Measurements from ENCODE around the gene CCNG2. TPM values are rescaled to one million over a fixed set of nuclear protein-coding genes. Genes with fewer than 3 reads are reported as not detected.

Gene CCNG2
- total RNA-seq, 1 experiment from 2014 or later = 10.6 TPM

GRCh38 chr4:77189412-77189811, 32.4 kb downstream of the CCNG2 start:
- peaks cover 3% of the 10 kb centered on the region; the same call in 1 of the 2 replicates for H3K27me3 ChIP-seq (ENCODE audit: insufficient read depth, low read length)
- H3K79me2 ChIP-seq (ENCODE audit: insufficient read depth, low read length) = no peaks in the 10 kb centered on the region
- no peak overlapping the region for H2AK5ac ChIP-seq (ENCODE audit: insufficient read length, low read length)
- H3K27ac Mint-ChIP-seq = no peak overlapping the region
- TF ChIP-seq, protein P1, sequence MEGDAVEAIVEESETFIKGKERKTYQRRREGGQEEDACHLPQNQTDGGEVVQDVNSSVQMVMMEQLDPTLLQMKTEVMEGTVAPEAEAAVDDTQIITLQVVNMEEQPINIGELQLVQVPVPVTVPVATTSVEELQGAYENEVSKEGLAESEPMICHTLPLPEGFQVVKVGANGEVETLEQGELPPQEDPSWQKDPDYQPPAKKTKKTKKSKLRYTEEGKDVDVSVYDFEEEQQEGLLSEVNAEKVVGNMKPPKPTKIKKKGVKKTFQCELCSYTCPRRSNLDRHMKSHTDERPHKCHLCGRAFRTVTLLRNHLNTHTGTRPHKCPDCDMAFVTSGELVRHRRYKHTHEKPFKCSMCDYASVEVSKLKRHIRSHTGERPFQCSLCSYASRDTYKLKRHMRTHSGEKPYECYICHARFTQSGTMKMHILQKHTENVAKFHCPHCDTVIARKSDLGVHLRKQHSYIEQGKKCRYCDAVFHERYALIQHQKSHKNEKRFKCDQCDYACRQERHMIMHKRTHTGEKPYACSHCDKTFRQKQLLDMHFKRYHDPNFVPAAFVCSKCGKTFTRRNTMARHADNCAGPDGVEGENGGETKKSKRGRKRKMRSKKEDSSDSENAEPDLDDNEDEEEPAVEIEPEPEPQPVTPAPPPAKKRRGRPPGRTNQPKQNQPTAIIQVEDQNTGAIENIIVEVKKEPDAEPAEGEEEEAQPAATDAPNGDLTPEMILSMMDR (conservative IDR thresholded peaks at IDR 0.05) = no peak
- no CpG with 5 or more reads among the region's 1 CpG for WGBS (ENCODE audit: extremely low coverage, insufficient read length, low lambda C conversion rate)
- no peak overlapping the region for H2BK20ac ChIP-seq (ENCODE audit: low read depth, low read length, poor library complexity, severe bottlenecking)
- no peak overlapping the region for H3K9ac ChIP-seq (ENCODE audit: extremely low read depth, insufficient read length, low read length)
- H3K56ac ChIP-seq (ENCODE audit: insufficient read length, low read depth, low read length) = no peak overlapping the region
- H3K27ac ChIP-seq (ENCODE audit: insufficient read length, low read depth, low read length) = no peak overlapping the region
- no peak overlapping the region for H3T11ph ChIP-seq (ENCODE audit: low read length)
- H3K18ac ChIP-seq (ENCODE audit: insufficient read length, low read depth, low read length) = no peak overlapping the region
- peaks cover 11 to 12% of the 10 kb centered on the region in 2 experiments for H3K4me1 Mint-ChIP-seq
- no peak overlapping the region for H4K8ac ChIP-seq (replicated peaks; ENCODE audit: insufficient read length, low read depth, low read length)
- H3K4me2 ChIP-seq (ENCODE audit: insufficient read depth, insufficient read length, low read length) = no peak overlapping the region
- H2BK12ac ChIP-seq (ENCODE audit: insufficient read length, low read depth, low read length) = no peak overlapping the region
- no peak overlapping the region for H2BK120ac ChIP-seq (ENCODE audit: low read depth, low read length, poor library complexity, severe bottlenecking)
- no peak overlapping the region for H2AFZ ChIP-seq (ENCODE audit: low read length)
- no peaks in the 10 kb centered on the region for H3K9me3 ChIP-seq (ENCODE audit: control insufficient read depth, low read depth, low read length)
- H3K9me3 Mint-ChIP-seq = no peaks in the 10 kb centered on the region
- no peak overlapping the region for H3K4me3 Mint-ChIP-seq
- no peaks in the 10 kb centered on the region for H3K4me1 ChIP-seq (ENCODE audit: insufficient read depth, low read length)
- H2BK5ac ChIP-seq (ENCODE audit: insufficient read length, low read length) = no peak overlapping the region
- H4K5ac ChIP-seq (ENCODE audit: insufficient read length, low read depth, low read length) = no peak overlapping the region
- no peaks in the 10 kb centered on the region for H3K36me3 Mint-ChIP-seq (ENCODE audit: insufficient read depth in 1 of 3, low read depth in 3 of 3)
- H3K23me2 ChIP-seq (ENCODE audit: insufficient read length, low read depth, low read length, poor library complexity, severe bottlenecking) = no peaks in the 10 kb centered on the region
- H4K91ac ChIP-seq (ENCODE audit: insufficient read length, low read depth, low read length) = no peak overlapping the region
- H3K14ac ChIP-seq (ENCODE audit: insufficient read depth, low read length) = no peak overlapping the region
- DNase-seq = no peak
- H3K4ac ChIP-seq (ENCODE audit: low read depth, low read length) = no peak overlapping the region
- H3K23ac ChIP-seq (ENCODE audit: insufficient read length, low read depth, low read length) = no peak overlapping the region
- H2BK15ac ChIP-seq (ENCODE audit: low read depth, low read length) = no peak overlapping the region
- H4K20me1 ChIP-seq (ENCODE audit: control insufficient read depth, insufficient read depth, insufficient read length) = no peaks in the 10 kb centered on the region
- peaks cover 36% of the 10 kb centered on the region for H3K27me3 Mint-ChIP-seq (ENCODE audit: low read depth)
- no peaks in the 10 kb centered on the region for H3K79me1 ChIP-seq (ENCODE audit: insufficient read depth, low read depth, low read length, poor library complexity, severe bottlenecking)

Measured in H9 (cell line).